H1 (cell line): ENCODE data around the gene SNF8. TPM values are rescaled to one million over a fixed set of nuclear protein-coding genes. Genes with fewer than 3 reads are reported as not detected.
A peak's percentile ranks its signal among the peaks of the same experiment; 100 is the strongest.

Source experiments
- CTCF ChIA-PET: fragments of 300-600 bp; sonication (Branson Sonifier 250); formaldehyde crosslinking; loops from one replicate; lab custom pipeline; 2021; ENCODE audit not compliant: partially characterized antibody; lab: Charles Lee
- POLR2A ChIA-PET: fragments of 300-600 bp; sonication (Branson Sonifier 250); formaldehyde crosslinking; loops from one replicate; lab custom pipeline; 2021; ENCODE audit warnings: inconsistent platforms; ENCODE audit not compliant: partially characterized antibody; lab: Charles Lee
- DNase-seq, 2 experiments: peaks; one replicate each; pipeline versions ENCODE4 v3.0.0 to v3.0.0-alpha.2; 2010 to 2022; ENCODE audit warnings: low spot score in 2 of 2, low read depth in 1 of 2, mixed read lengths in 1 of 2
- FAIRE-seq: peaks from 2 replicates; lab custom pipeline; 2011; peaks lifted over from hg19 to GRCh38; lab: Jason Lieb, UNC
- H2AFZ ChIP-seq: 2 replicates; pipeline ENCODE4 v1.8.1; 2012; ENCODE audit warnings: low read length, inconsistent platforms
- H2AK5ac ChIP-seq: 2 replicates; pipeline ENCODE4 v1.6.1; 2013; ENCODE audit warnings: low read depth, low read length
- H2BK120ac ChIP-seq: replicated peaks from 2 replicates; pipeline ENCODE3; 2013; ENCODE audit warnings: low read depth, low read length, inconsistent platforms
- H2BK12ac ChIP-seq: 2 replicates; pipeline ENCODE4 v1.6.1; 2013; ENCODE audit warnings: low read depth, low read length
- H2BK15ac ChIP-seq: 2 replicates; pipeline ENCODE4 v1.6.1; 2013; ENCODE audit warnings: low read length
- H2BK20ac ChIP-seq: 2 replicates; pipeline ENCODE4 v1.6.1; 2013; ENCODE audit warnings: low read length
- H2BK5ac ChIP-seq: 2 replicates; pipeline ENCODE4 v1.6.1; 2013; ENCODE audit warnings: low read depth, low read length
- H3K14ac ChIP-seq: 2 replicates; pipeline ENCODE4 v1.6.1; 2013; ENCODE audit warnings: inconsistent platforms; ENCODE audit not compliant: insufficient read length
- H3K18ac ChIP-seq: 2 replicates; pipeline ENCODE4 v1.6.1; 2013; ENCODE audit warnings: low read length; ENCODE audit errors: extremely low read depth
- H3K23ac ChIP-seq: 2 replicates; pipeline ENCODE4 v1.6.1; 2013; ENCODE audit warnings: inconsistent platforms; ENCODE audit not compliant: insufficient read length
- H3K23me2 ChIP-seq: 2 replicates; pipeline ENCODE4 v1.6.1; 2013; ENCODE audit warnings: low read depth, low read length
- H3K27ac ChIP-seq: 2 replicates; pipeline ENCODE4 v1.6.1; 2011; ENCODE audit warnings: low read depth, low read length, inconsistent platforms
- H3K27me3 ChIP-seq, 4 experiments: replicated peaks in 1 of 4; 1 replicate in 1 of 4; 2 replicates in 3 of 4; pipeline versions ENCODE4 v1.6.1 to v1.8.1; 2011 to 2013; ENCODE audit warnings: low read length in 3 of 4, mild to moderate bottlenecking in 3 of 4, inconsistent platforms in 2 of 4, mixed read lengths in 2 of 4, moderate library complexity in 1 of 4; ENCODE audit not compliant: control insufficient read depth in 3 of 4, insufficient read depth in 3 of 4; ENCODE audit errors: extremely low read depth in 1 of 4
- H3K36me3 ChIP-seq, 4 experiments: 2 replicates each; pipeline versions ENCODE4 v1.6.1 to v1.8.1; 2011 to 2013; ENCODE audit warnings: mild to moderate bottlenecking in 4 of 4, low read length in 3 of 4, moderate library complexity in 2 of 4, control low read depth in 1 of 4, inconsistent platforms in 1 of 4; ENCODE audit not compliant: insufficient read depth in 4 of 4, control insufficient read depth in 2 of 4
- H3K4ac ChIP-seq: replicated peaks from 2 replicates; pipeline ENCODE3; 2013; ENCODE audit warnings: low read length, low read depth, mixed read lengths, inconsistent platforms; ENCODE audit not compliant: insufficient read length
- H3K4me1 ChIP-seq, 4 experiments: replicated peaks in 1 of 4; 1 replicate in 1 of 4; 2 replicates in 3 of 4; pipeline versions ENCODE4 v1.6.1 to v1.8.1; 2011 to 2013; ENCODE audit warnings: low read length in 3 of 4, inconsistent platforms in 2 of 4, mixed read lengths in 1 of 4; ENCODE audit not compliant: insufficient read depth in 4 of 4, control insufficient read depth in 3 of 4
- H3K4me2 ChIP-seq, 2 experiments: 2 replicates each; pipeline versions ENCODE4 v1.6.1 to v1.8.1; 2011 to 2013; ENCODE audit warnings: low read depth in 2 of 2, low read length in 2 of 2, control low read depth in 1 of 2, inconsistent platforms in 1 of 2, mild to moderate bottlenecking in 1 of 2; ENCODE audit not compliant: insufficient read depth in 1 of 2
- H3K4me3 ChIP-seq, 4 experiments: fragments of 200-600, 300-600 bp in 1 of 4; sonication (generic), shearing (Covaris generic), sonication (Bioruptor Twin) in 1 of 4; 2 replicates each; pipeline versions ENCODE4 v1.5.1 to v1.8.1; 2011 to 2016; ENCODE audit warnings: low read length in 4 of 4, low read depth in 3 of 4, control low read depth in 2 of 4, inconsistent platforms in 2 of 4, mild to moderate bottlenecking in 2 of 4, mixed read lengths in 1 of 4, moderate library complexity in 1 of 4; ENCODE audit not compliant: insufficient read depth in 2 of 4; ENCODE audit errors: extremely low read depth in 1 of 4
- H3K56ac ChIP-seq: replicated peaks from 2 replicates; pipeline ENCODE3; 2013; ENCODE audit warnings: low read depth, mild to moderate bottlenecking, mixed read lengths, low read length, inconsistent platforms; ENCODE audit not compliant: insufficient read length
- H3K79me1 ChIP-seq: 2 replicates; pipeline ENCODE4 v1.6.1; 2013; ENCODE audit warnings: low read depth, low read length, control low read depth
- H3K79me2 ChIP-seq, 2 experiments: 2 replicates each; pipeline versions ENCODE4 v1.6.1 to v1.8.1; 2012 to 2013; ENCODE audit warnings: low read length in 2 of 2, mild to moderate bottlenecking in 2 of 2, inconsistent platforms in 1 of 2; ENCODE audit not compliant: insufficient read depth in 2 of 2, control insufficient read depth in 1 of 2
- H3K9ac ChIP-seq, 4 experiments: replicated peaks in 1 of 4; 1 replicate in 1 of 4; 2 replicates in 3 of 4; pipeline versions ENCODE4 v1.6.1 to v1.8.1; 2011 to 2013; ENCODE audit warnings: low read depth in 3 of 4, low read length in 3 of 4, control low read depth in 2 of 4, mild to moderate bottlenecking in 2 of 4, moderate library complexity in 2 of 4, inconsistent platforms in 1 of 4; ENCODE audit errors: extremely low read depth in 1 of 4
- H3K9me3 ChIP-seq, 2 experiments: 2 replicates each; pipeline versions ENCODE4 v1.6.1 to v1.8.1; 2012 to 2013; ENCODE audit warnings: mild to moderate bottlenecking in 2 of 2, moderate library complexity in 2 of 2, control low read depth in 1 of 2, inconsistent platforms in 1 of 2, low read depth in 1 of 2, low read length in 1 of 2, mixed read lengths in 1 of 2; ENCODE audit not compliant: insufficient read depth in 2 of 2
- H4K20me1 ChIP-seq, 2 experiments: replicated peaks in 1 of 2; 2 replicates each; pipeline versions ENCODE3 to v1.8.1; 2011 to 2013; ENCODE audit warnings: inconsistent platforms in 2 of 2, low read length in 2 of 2, mild to moderate bottlenecking in 1 of 2; ENCODE audit not compliant: insufficient read depth in 2 of 2, control insufficient read depth in 1 of 2
- H4K5ac ChIP-seq: 2 replicates; pipeline ENCODE4 v1.6.1; 2013; ENCODE audit warnings: low read length, low read depth, mixed read lengths, inconsistent platforms; ENCODE audit not compliant: insufficient read length
- H4K8ac ChIP-seq: 2 replicates; pipeline ENCODE4 v1.8.0; 2013; ENCODE audit warnings: mild to moderate bottlenecking, moderate library complexity, low read length, inconsistent platforms; ENCODE audit not compliant: insufficient read depth; ENCODE audit errors: extremely low read depth
- H4K91ac ChIP-seq: replicated peaks from 2 replicates; pipeline ENCODE3; 2013; ENCODE audit warnings: low read length, mixed read lengths, inconsistent platforms; ENCODE audit not compliant: insufficient read length
- ATF2 ChIP-seq: IDR thresholded peaks from 2 replicates; pipeline ENCODE4 v1.6.1; 2012; ENCODE audit warnings: low read length, inconsistent platforms
- CEBPB ChIP-seq: IDR thresholded peaks from 2 replicates; pipeline ENCODE4 v1.6.1; 2012; ENCODE audit warnings: low read depth, low read length
- CHD1 ChIP-seq: IDR thresholded peaks from 2 replicates; pipeline ENCODE4 v1.6.1; 2012; ENCODE audit warnings: low read depth, low read length, improper control_type of control experiment
- EGR1 ChIP-seq: IDR thresholded peaks from 2 replicates; pipeline ENCODE4 v1.6.1; 2011; ENCODE audit warnings: low read depth, low read length, borderline replicate concordance
- EZH2 ChIP-seq: fragments of 200-600 bp; sonication (generic); IDR thresholded peaks from 2 replicates; pipeline ENCODE4 v1.7.1; 2012; ENCODE audit warnings: low read depth, mild to moderate bottlenecking, moderate library complexity, low read length, inconsistent platforms; ENCODE audit not compliant: severe bottlenecking
- MAFK ChIP-seq: IDR thresholded peaks from 2 replicates; pipeline ENCODE4 v1.6.1; 2012; ENCODE audit warnings: low read depth, mild to moderate bottlenecking, improper control_type of control experiment, low read length
- POLR2A ChIP-seq, 2 experiments: IDR thresholded peaks; 1 replicate in 1 of 2; 2 replicates in 1 of 2; pipeline ENCODE4 v1.6.1; 2011; ENCODE audit warnings: low read depth in 2 of 2, low read length in 2 of 2, mild to moderate bottlenecking in 2 of 2; ENCODE audit errors: control extremely low read depth in 1 of 2
- SIX5 ChIP-seq: IDR thresholded peaks from 2 replicates; pipeline ENCODE4 v1.6.1; 2011; ENCODE audit warnings: mild to moderate bottlenecking, low read depth, low read length
- TEAD4 ChIP-seq: IDR thresholded peaks from 2 replicates; pipeline ENCODE4 v1.6.1; 2012; ENCODE audit warnings: low read depth, low read length, inconsistent platforms, mixed read lengths
- YY1 ChIP-seq: IDR thresholded peaks from 2 replicates; pipeline ENCODE4 v1.6.1; 2011; ENCODE audit warnings: low read depth, mild to moderate bottlenecking, low read length
- WGBS, 2 experiments: shearing (Covaris generic) in 1 of 2; methylation state at CpG; one replicate each; pipeline versions ENCODE4 v1.1.6 to v1.1.7; 2013 to 2015; ENCODE audit warnings: low lambda C conversion rate in 2 of 2, mixed read lengths in 2 of 2, inconsistent platforms in 1 of 2, low coverage in 1 of 2, missing lambda C conversion rate in 1 of 2; ENCODE audit not compliant: insufficient replicate concordance in 2 of 2, insufficient coverage in 1 of 2, insufficient read length in 1 of 2; ENCODE audit errors: extremely low coverage in 1 of 2, missing lambda C conversion rate in 1 of 2; 5-methylcytosine and 5-hydroxymethylcytosine counted together
- polyA plus RNA-seq, 7 experiments: library from polyadenylated mRNA; depleted of rRNA in 3 of 7; stranded (reverse) in 5 of 7; unstranded in 2 of 7; fragments of >200 nt in 5 of 7; fragments of 200-250 nt in 2 of 7; gene quantifications; 1 replicate in 5 of 7; 2 replicates in 1 of 7; 4 replicates in 1 of 7; pipeline versions ENCODE4 v1.2.1 to v1.2.3, GENCODE V29; 2011 to 2013; ENCODE audit warnings: missing spikeins in 2 of 7, mixed read lengths in 2 of 7
- total RNA-seq: library from RNA; stranded (reverse); fragmentation: NEBNext Ultra II Directional; extraction: Animal tissue kit (Norgen Biotek cat#: 25700); gene quantifications from 2 replicates; pipeline ENCODE4 v1.2.1, GENCODE V29; 2021

Gene SNF8
- total and polyA plus RNA-seq, 2 of the 8 experiments (the other 6 are each of a cell fraction or from before 2014, with no cell fraction given): 132 to 133 TPM

DNA sequence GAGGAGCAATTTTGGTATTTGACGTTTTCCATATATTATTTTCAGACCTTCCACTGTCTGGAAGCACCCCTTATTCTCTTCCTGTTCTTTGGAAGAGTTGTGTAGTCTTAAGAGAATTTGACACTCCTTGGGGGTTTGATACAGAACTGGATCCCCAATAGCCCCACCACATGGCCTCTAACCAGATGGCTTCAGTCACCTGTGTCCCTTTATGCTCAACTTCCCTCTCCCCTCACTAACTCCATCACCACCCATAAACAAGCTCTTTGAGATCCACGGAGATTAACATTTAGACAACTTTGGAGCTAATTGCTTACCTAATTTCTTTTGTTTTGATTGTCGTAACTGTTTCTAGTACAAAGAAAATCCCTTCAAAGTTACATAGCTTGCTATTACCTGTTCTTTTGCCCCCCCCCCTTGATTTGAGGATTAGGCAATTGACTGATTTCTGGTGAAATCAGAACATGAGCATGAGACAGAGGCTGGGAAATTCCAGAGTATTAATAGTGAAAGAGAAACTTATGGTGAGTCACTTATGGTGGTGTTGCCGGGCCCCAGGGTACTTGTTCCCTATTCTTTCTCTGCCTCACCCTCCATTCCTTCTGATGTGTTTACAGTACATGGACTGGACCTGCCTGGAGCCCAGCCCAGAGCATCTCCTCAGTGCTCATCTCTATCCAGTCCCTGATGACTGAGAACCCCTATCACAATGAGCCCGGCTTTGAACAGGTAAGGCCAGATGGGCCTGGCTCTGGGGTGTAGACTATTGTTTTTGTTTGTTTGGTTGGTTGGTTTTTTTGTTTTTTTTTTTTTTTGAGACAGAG, 29.0 kb downstream of the SNF8 start:
- DNase-seq (no peak), FAIRE-seq (no peak)
- Histone ChIP-seq H3K4ac (no peak overlapping the region), H2BK5ac (no peak overlapping the region), H4K5ac (no peak overlapping the region), H3K4me3 (no peak overlapping the region), H3K79me1 (peaks cover 12% of the 10 kb centered on the region), H3K23me2 (no peaks in the 10 kb centered on the region), H2BK15ac (no peak overlapping the region), H2BK120ac (no peak overlapping the region), H3K14ac (no peak overlapping the region), H3K27ac (no peak overlapping the region), H4K8ac (no peak overlapping the region; the same call in 1 of the 2 replicates), H2BK20ac (no peak overlapping the region), H3K23ac (no peak overlapping the region), H2AK5ac (no peak overlapping the region), H4K91ac (no peak overlapping the region), H3K18ac (no peak overlapping the region), H3K4me1 (peaks cover 0 to 5% (median 0%) of the 10 kb centered on the region in 4 experiments; a peak in 1 of 7 replicates), H4K20me1 (peaks cover 3 to 22% of the 10 kb centered on the region in 2 experiments), H3K36me3 (peaks cover 8 to 74% (median 51%) of the 10 kb centered on the region in 4 experiments), H3K4me2 (no peak overlapping the region), H3K56ac (no peak overlapping the region), H2BK12ac (no peak overlapping the region), H3K27me3 (no peaks in the 10 kb centered on the region), H3K9me3 (no peaks in the 10 kb centered on the region), H3K79me2 (peaks cover 5 to 51% of the 10 kb centered on the region in 2 experiments), H3K9ac (peak overlapping the region in 1 of 4 experiments; percentile 13; a peak in 1 of 7 replicates), H2AFZ (no peak overlapping the region)
- ChIA-PET POLR2A (interaction anchor here (0.6 to 10.7 kb wide), 9 partner anchors 9 to 268 kb away, joined by 3 to 143 read pairs (median 4); partner anchors contain the start of gene IGF2BP1), CTCF (interaction anchor here (0.7 to 2.0 kb wide), 6 partner anchors 10 to 117 kb away, joined by 3 to 11 read pairs (median 3); no protein-coding TSS in a partner anchor)
- WGBS, 2 experiments: 73% methylated on average over 5 of the region's 5 CpGs; no CpG with 5 or more reads in 1 of the 2 experiments
- TF ChIP-seq SIX5: no peak
- no peak for TF ChIP-seq MAFK
- no peak for TF ChIP-seq EGR1
- TF ChIP-seq EZH2: no peak
- TF ChIP-seq YY1: no peak
- TF ChIP-seq CEBPB: no peak
- no peak for TF ChIP-seq TEAD4
- TF ChIP-seq CHD1: no peak
- TF ChIP-seq ATF2: no peak
- no peak for TF ChIP-seq POLR2A (IDR thresholded peaks at IDR 0.05; ENCODE audit: control extremely low read depth in 1 of 2, low read depth in 2 of 2, low read length in 2 of 2)
